Measurements from ENCODE around the gene IWS1.

Gene IWS1

DNA sequence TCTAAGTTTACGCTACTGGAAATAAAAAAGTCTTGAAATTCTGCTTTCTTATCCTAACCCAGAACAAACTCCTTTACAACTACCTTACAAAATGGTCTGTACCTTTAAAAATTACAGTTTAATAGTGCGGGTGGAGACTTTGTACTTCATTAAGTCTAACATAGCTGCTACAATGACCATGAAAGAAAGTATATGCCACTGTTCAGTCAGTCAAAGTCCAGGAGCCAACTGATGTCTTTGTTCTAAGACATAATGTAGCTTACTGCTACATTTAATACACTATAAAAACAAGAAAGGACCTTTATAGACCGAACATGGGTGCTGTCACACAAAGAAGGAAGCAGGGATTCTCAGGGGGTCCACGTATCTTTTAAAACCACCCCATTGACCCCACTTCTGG is 36.0 kb downstream of the IWS1 start:
- DNase-seq (ENCODE audit: low read depth): no peak

DNA sequence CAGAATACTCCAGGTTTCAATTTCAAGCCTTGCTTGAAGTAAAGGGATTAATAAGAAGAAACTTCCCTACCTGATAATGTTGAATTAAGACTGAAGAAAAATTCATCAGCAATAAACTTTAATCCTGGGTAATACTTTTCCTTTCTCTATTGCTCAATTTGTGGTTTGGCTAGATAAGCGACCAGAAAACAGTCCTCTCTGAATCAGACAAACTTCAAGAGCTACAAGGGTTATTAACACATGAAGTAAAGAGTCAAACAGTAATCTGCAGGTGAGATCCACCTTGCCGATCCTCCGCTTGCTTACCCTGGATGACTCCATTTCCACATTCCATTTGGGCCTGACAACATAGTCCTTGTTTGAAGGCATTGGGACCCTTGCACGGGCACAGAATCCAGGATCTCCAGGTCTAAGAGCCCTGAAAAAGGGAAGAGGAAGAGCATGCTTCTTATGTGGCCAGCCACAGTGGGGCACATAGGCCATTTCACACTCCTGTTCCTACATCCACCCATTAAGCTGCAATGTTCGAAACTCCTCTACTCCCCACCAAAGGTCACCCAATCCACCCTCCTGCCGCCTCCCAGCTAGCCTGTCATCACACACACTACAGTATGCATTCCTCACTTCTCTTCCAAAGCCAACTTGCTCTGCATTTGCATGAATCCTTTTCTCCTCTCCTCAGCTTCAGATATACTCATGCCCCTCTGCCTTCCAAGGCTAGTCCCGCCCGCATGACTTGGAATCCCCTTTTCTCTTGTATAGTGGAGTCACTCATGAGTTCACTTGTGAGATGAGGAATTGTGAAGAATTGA is 39.8 kb downstream of the IWS1 start:
- DNase-seq (ENCODE audit: low read depth): no peak

- no peak for DNase-seq (ENCODE audit: low read depth)
Observed at GRCh38 chr2:127485694-127486071, 40.6 kb downstream of the IWS1 start.

DNA sequence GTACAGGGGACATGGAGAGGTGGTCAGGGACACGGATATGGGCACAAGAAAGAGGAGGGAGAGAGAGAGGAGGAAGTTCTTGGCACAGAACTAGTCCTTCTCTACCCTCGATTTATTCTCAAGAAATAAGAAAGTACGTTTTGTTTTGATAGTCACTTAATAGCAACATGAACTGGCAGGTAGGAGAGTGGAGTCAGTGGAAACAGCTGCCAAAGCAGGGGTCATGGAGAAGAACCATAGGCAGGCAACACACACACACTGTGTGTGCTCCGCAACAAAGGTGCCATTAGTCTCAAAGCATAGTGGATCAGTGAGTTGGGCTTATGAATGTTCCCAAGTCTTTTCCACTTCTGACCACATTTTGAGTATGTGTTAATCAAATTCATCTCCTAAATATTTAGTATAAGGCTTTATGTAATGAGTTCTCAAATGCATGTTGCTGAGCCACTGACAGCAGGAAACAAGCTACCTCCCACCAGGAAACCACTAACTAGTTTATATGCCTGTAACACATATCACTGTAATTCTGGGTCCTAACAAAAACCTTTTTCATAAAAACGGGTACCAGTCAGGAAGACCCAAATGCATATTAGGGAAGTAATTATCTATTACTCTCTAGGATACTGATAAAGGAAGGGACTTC is 41.1 kb downstream of the IWS1 start:
- DNase-seq (ENCODE audit: low read depth): no peak

DNA sequence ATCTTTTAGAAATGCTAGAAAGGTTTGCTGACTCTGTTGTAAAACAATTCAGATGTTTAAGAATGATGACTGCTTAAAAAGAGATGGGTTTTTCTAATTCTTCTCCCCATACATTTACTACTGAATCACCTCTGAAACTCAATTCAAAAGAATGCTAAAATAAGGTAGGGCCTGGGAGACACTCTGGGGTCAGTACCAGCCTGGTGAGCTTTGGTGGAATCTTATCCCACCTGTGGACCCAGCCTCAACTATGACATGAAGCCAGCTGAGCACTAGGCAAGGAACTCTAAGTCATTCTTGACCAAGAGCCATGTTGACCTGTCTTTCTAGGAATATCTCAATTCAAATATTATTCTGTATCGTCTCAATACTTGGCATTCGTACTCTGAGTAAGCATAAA is 44.3 kb downstream of the IWS1 start:
- no peak for DNase-seq (ENCODE audit: low read depth)

DNA sequence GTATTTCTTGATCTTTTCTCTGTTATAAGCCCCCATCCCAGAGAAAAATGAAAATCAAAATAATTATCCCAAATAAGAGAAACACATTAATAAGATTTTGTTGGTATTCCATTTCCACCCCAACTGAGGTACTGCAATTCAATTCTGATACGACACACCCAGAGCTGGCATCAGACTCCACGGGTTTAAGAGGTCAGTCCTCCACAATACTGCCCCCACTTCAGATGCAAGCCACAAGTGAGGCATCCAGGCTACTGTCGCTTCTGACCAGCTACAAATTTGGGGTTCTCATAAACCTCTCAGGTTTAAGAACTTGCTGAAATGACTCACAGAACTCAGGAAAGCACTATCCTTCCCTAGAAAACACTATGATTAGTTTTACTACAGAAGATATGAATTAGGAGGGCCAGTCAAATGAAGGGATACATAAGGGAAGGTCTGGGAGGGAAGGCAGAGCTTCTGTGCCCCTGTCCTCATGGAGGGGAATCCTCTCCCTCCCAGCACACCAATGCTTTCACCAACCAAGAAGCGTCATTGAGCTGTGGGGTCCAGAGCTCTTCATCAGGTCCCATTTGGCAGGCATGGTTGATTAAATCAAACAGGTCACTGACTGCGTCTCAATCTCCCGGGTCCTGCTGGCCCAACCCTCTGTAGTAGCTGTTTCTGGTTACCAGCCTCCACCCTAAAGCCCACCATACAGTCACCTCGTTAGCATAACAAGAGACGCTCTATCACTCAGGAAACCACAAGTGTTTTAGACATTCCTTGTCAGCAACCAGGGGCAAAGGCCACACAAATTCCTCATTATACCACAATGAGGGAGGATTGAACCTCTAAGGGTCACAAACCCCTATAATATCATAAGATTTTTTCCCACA is 46.2 kb downstream of the IWS1 start:
- DNase-seq (ENCODE audit: low read depth): no peak

- peak; percentile 50 for DNase-seq (ENCODE audit: low read depth)
Observed at GRCh38 chr2:127479219-127479825, 47.0 kb downstream of the IWS1 start.

- DNase-seq (ENCODE audit: low read depth): no peak
Observed at GRCh38 chr2:127475788-127476187, 50.5 kb downstream of the IWS1 start.

GRCh38 chr2:127472268-127472667 is 54.0 kb downstream of the IWS1 start:
- DNase-seq (ENCODE audit: low read depth): no peak

GRCh38 chr2:127471286-127471988 is 54.9 kb downstream of the IWS1 start:
- no peak for DNase-seq (ENCODE audit: low read depth)

- DNase-seq (ENCODE audit: low read depth): no peak
Observed at GRCh38 chr2:127469974-127470373, 56.3 kb downstream of the IWS1 start.

- no peak for DNase-seq (ENCODE audit: low read depth)
Observed at GRCh38 chr2:127469051-127469450, 57.2 kb downstream of the IWS1 start.

DNA sequence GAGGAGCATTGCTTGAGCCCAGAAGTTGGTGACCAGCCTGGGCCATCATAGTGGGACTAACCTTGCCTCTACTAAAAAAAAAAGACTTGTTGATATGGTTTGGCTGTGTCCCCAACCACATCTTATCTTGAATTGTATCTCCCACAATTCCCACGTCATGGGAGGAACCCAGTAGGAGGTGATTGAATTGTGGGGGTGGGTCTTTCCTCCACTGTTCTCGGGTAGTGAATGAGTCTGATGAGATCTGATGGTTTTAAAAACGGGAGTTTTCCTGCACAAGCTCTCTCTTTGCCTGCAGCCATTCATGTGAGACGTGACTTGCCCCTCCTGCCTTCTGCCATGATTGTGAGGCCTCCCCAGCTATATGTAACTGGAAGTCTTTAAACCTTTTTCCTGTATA is 61.0 kb downstream of the IWS1 start:
- DNase-seq (ENCODE audit: low read depth): no peak

DNA sequence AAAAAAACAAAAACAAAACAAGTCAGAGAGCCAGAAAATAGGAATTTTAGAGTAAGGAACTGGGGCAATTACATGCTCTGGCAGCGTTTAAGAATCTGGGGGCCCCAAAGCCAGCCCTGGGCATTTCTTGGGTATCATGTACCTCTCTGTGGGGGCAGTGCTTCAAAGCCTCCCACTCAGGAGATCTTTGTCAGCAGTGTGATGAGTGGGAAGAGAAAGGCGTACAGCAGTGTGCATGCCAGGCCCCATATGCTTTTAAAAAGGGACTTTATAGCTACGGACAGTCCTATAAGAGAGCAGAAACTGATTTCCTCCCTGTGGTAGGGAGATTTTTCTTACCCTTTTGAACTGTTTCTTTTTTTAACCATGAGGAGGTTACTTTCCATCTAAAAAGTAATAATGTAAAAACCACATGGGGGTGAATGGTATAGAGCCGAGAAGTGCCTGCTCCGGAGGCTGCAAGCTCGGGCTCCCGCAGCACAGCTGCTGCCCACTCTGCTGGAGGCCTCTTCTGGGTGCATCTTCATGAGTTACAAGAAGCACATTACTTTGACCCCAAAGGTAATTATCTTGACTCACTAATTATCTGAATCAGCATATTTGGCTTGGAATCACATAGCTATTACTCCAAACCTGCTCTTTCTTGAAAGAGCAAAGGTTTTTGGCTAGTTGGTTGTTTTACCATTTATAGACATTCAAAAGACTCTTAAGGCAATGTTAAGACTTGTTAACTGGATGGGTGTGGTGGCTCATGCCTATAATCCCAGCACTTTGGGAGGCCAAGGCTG is 61.6 kb downstream of the IWS1 start:
- no peak for DNase-seq (ENCODE audit: low read depth)

GRCh38 chr2:127463155-127463991 is 62.9 kb downstream of the IWS1 start:
- no peak for DNase-seq (ENCODE audit: low read depth)

- no peak for DNase-seq (ENCODE audit: low read depth)
Observed at GRCh38 chr2:127462461-127462860, 63.8 kb downstream of the IWS1 start.

DNA sequence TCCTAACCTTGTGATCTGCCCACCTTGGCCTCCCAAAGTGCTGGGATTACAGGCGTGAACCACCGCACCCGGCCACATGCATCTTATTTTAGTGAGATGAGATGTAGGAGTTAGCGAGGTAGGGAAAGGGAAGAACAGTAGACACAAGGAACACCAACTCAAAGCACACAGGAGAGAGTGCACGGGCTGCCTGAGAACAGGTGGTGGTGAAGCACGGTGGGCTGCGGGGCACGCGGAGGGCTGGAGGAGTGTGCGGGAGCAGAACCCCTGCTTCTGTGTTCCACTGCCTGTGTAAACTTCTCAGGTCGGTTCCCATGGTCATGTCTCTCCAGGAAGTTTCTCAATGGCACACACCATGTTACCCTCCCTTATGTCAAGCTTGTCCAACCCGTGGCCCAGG is 69.3 kb downstream of the IWS1 start:
- no peak for DNase-seq (ENCODE audit: low read depth)

GRCh38 chr2:127455566-127456493 is 70.5 kb downstream of the IWS1 start:
- no peak for DNase-seq (ENCODE audit: low read depth)
